ENCODE measurements around the gene RASAL2. TPM values are rescaled to one million over a fixed set of nuclear protein-coding genes. Genes with fewer than 3 reads are reported as not detected.

RASAL2 gene
- total RNA-seq, 2 experiments from 2014 or later, result not detected

GRCh38 chr1:178492341-178492740 lies 398.4 kb downstream of the RASAL2 start:
- no peaks in the 10 kb centered on the region for H3K4me1 Mint-ChIP-seq (ENCODE audit: low read depth)
- no peak overlapping the region for H3K4me3 Mint-ChIP-seq
- H3K9me3 Mint-ChIP-seq, result no peaks in the 10 kb centered on the region
- H3K27me3 Mint-ChIP-seq, result peaks cover 6% of the 10 kb centered on the region
- H3K36me3 Mint-ChIP-seq (ENCODE audit: low read depth), result no peaks in the 10 kb centered on the region
- no peak for TF ChIP-seq CTCF (IDR thresholded peaks at IDR 0.05)
- intact Hi-C loops (cut with micrococcal nuclease), result no loop called here
- POLR2A ChIA-PET, result no interaction called here
- no peak overlapping the region for H3K27ac Mint-ChIP-seq
- ATAC-seq, result no peak
- no peak for DNase-seq
- CTCF ChIA-PET, result interaction anchor here (3.1 kb wide), 1 partner anchor 9 kb away, joined by 11 read pairs; no protein-coding TSS in a partner anchor

- Mint-ChIP-seq H3K4me1 (ENCODE audit: low read depth) (no peaks in the 10 kb centered on the region), H3K9me3 (no peaks in the 10 kb centered on the region), H3K4me3 (no peak overlapping the region), H3K36me3 (ENCODE audit: low read depth) (no peaks in the 10 kb centered on the region), H3K27me3 (peaks cover 2% of the 10 kb centered on the region), H3K27ac (no peak overlapping the region)
- POLR2A ChIA-PET, result no interaction called here
- ATAC-seq (no peak), DNase-seq (no peak)
- TF ChIP-seq CTCF (IDR thresholded peaks at IDR 0.05), result no peak
- CTCF ChIA-PET, result interaction anchor here (3.1 kb wide), 1 partner anchor 8 kb away, joined by 11 read pairs; no protein-coding TSS in a partner anchor
- intact Hi-C loops (cut with micrococcal nuclease), result no loop called here
These were observed 399.4 kb downstream of the RASAL2 start for GRCh38 chr1:178493301-178493741.

- Mint-ChIP-seq H3K4me1 (ENCODE audit: low read depth) (no peaks in the 10 kb centered on the region), H3K9me3 (no peaks in the 10 kb centered on the region), H3K36me3 (ENCODE audit: low read depth) (no peaks in the 10 kb centered on the region), H3K27me3 (no peaks in the 10 kb centered on the region), H3K27ac (no peak overlapping the region), H3K4me3 (no peak overlapping the region)
- intact Hi-C loops (cut with micrococcal nuclease), result no loop called here
- TF ChIP-seq CTCF (IDR thresholded peaks at IDR 0.05), result no peak
- POLR2A ChIA-PET, result no interaction called here
- DNase-seq, result no peak
- ATAC-seq, result no peak
- CTCF ChIA-PET, result interaction anchor here (1.4 kb wide), 1 partner anchor 50 kb away, joined by 3 read pairs; no protein-coding TSS in a partner anchor
These were observed 400.7 kb downstream of the RASAL2 start for GRCh38 chr1:178494569-178494971.

GRCh38 chr1:178495158-178495557 lies 401.3 kb downstream of the RASAL2 start:
- TF ChIP-seq CTCF (IDR thresholded peaks at IDR 0.05), result no peak
- ATAC-seq (no peak), DNase-seq (no peak)
- no peaks in the 10 kb centered on the region for H3K9me3 Mint-ChIP-seq
- intact Hi-C loops (cut with micrococcal nuclease), result no loop called here
- no peak overlapping the region for H3K27ac Mint-ChIP-seq
- ChIA-PET POLR2A (no interaction called here), CTCF (interaction anchor here (1.4 kb wide), 1 partner anchor 51 kb away, joined by 3 read pairs; no protein-coding TSS in a partner anchor)
- no peaks in the 10 kb centered on the region for H3K27me3 Mint-ChIP-seq
- no peaks in the 10 kb centered on the region for H3K4me1 Mint-ChIP-seq (ENCODE audit: low read depth)
- H3K36me3 Mint-ChIP-seq (ENCODE audit: low read depth), result no peaks in the 10 kb centered on the region
- no peak overlapping the region for H3K4me3 Mint-ChIP-seq

GRCh38 chr1:178495741-178496409 lies 402.0 kb downstream of the RASAL2 start:
- no peak for TF ChIP-seq CTCF (IDR thresholded peaks at IDR 0.05)
- Mint-ChIP-seq H3K36me3 (ENCODE audit: low read depth) (no peaks in the 10 kb centered on the region), H3K27me3 (no peaks in the 10 kb centered on the region), H3K9me3 (no peaks in the 10 kb centered on the region), H3K27ac (no peak overlapping the region), H3K4me1 (ENCODE audit: low read depth) (no peaks in the 10 kb centered on the region), H3K4me3 (no peak overlapping the region)
- no peak for ATAC-seq
- intact Hi-C loops (cut with micrococcal nuclease), result no loop called here
- CTCF ChIA-PET, result no interaction called here
- POLR2A ChIA-PET, result no interaction called here
- no peak for DNase-seq

All from activated CD8-positive, alpha-beta T cell treated with anti-CD3 and anti-CD28 coated beads for 36 hours (primary cell).